Metanephros (tissue), 1 donor: ENCODE results near the gene FAM83B. TPM values are rescaled to one million over a fixed set of nuclear protein-coding genes. Genes with fewer than 3 reads are reported as not detected.

ENCODE experiments used
- total RNA-seq: library from RNA; depleted of rRNA; stranded (reverse); fragments of >200 nt; gene quantifications from one replicate; pipeline ENCODE4 v1.2.3, GENCODE V29; 2014

The FAM83B gene, protein sequence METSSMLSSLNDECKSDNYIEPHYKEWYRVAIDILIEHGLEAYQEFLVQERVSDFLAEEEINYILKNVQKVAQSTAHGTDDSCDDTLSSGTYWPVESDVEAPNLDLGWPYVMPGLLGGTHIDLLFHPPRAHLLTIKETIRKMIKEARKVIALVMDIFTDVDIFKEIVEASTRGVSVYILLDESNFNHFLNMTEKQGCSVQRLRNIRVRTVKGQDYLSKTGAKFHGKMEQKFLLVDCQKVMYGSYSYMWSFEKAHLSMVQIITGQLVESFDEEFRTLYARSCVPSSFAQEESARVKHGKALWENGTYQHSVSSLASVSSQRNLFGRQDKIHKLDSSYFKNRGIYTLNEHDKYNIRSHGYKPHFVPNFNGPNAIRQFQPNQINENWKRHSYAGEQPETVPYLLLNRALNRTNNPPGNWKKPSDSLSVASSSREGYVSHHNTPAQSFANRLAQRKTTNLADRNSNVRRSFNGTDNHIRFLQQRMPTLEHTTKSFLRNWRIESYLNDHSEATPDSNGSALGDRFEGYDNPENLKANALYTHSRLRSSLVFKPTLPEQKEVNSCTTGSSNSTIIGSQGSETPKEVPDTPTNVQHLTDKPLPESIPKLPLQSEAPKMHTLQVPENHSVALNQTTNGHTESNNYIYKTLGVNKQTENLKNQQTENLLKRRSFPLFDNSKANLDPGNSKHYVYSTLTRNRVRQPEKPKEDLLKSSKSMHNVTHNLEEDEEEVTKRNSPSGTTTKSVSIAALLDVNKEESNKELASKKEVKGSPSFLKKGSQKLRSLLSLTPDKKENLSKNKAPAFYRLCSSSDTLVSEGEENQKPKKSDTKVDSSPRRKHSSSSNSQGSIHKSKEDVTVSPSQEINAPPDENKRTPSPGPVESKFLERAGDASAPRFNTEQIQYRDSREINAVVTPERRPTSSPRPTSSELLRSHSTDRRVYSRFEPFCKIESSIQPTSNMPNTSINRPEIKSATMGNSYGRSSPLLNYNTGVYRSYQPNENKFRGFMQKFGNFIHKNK
- total RNA-seq = 13.4 TPM

DNA sequence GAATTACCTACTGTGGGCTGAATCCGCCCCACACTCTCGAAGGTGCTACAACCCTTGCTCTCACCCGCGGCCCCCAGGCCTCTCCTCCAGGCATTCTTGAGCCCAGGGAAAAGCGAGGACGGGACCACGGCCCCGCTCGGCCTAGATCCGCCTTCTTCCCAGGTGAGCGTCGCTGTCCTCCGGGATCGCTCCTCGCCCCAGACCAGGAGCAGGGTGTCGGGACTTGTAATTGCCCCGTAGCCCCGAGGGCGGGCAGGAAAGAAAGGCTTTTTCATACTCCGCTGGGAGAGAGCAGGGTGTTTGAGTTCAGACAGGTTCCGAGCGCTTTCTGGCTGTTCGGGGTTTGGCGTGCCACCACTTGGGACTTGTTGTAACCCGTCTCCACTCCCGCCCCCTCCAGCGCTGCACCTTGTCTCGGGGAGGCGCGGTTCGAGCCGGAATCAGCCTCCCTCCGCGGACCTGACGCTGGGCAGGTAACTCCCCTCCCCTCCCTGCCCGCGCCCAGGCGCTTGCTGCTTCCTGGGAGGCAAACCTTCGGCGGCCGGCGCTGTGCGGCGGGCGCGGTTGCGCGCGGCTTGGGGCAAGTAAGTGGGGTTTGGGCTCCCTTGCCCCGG, at the start of gene FAM83B:
TSS of gene FAM83B (plus strand) at position 529 of the 614 bp plus-strand sequence. CDS start 23,476 bp downstream, outside the sequence.

